GM12872 (cell line): ENCODE results near the gene POLD1.

Experiments used
- TF ChIP-seq, protein P1 (sequence below): IDR thresholded peaks from 3 replicates; pipeline ENCODE4 v1.5.1; 2011; ENCODE audit warnings: low read depth, mild to moderate bottlenecking, low read length, moderate library complexity; ENCODE audit not compliant: insufficient read depth

Gene POLD1

DNA sequence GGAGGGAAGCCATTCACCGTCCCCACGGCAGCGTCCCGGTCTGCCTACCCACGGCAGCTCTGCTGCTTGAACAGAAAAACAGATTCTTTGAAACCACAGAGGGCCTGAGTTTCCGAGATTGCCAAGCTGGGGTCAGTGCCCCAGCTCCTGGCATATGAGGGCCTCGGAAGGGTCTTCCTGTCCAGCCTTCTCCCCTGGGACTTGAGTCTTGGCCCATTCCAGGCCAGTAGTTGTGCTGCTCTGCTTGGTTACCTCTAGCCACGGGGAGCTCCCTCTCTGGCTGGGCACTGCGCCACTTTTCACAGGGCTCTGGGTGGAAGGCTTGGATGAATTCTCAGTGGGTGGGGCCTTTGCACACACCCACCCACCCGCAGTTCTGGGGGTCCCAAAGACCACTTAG lies 26.0 kb downstream of the POLD1 start:
- TF ChIP-seq, protein P1, sequence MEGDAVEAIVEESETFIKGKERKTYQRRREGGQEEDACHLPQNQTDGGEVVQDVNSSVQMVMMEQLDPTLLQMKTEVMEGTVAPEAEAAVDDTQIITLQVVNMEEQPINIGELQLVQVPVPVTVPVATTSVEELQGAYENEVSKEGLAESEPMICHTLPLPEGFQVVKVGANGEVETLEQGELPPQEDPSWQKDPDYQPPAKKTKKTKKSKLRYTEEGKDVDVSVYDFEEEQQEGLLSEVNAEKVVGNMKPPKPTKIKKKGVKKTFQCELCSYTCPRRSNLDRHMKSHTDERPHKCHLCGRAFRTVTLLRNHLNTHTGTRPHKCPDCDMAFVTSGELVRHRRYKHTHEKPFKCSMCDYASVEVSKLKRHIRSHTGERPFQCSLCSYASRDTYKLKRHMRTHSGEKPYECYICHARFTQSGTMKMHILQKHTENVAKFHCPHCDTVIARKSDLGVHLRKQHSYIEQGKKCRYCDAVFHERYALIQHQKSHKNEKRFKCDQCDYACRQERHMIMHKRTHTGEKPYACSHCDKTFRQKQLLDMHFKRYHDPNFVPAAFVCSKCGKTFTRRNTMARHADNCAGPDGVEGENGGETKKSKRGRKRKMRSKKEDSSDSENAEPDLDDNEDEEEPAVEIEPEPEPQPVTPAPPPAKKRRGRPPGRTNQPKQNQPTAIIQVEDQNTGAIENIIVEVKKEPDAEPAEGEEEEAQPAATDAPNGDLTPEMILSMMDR, result no peak

DNA sequence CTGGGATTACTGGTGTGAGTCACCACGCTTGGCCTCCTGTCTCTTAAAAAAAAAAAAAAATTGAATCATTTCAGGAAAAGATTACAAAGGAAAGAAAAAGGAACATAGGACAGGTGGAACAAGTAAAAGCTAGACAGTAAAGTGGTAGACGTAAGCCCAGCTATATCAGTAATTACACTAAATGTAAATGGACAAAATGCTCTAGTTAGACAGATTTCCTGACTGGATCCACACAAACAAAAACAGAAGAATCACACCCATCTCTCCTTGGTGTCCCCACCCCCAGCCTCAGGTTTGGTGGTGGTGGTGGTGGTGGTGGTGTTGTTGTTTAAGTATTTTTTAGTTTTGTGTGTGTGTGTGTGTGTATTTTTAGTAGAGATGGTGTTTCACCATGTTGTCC lies 28.3 kb downstream of the POLD1 start:
- TF ChIP-seq, protein P1, result no peak

DNA sequence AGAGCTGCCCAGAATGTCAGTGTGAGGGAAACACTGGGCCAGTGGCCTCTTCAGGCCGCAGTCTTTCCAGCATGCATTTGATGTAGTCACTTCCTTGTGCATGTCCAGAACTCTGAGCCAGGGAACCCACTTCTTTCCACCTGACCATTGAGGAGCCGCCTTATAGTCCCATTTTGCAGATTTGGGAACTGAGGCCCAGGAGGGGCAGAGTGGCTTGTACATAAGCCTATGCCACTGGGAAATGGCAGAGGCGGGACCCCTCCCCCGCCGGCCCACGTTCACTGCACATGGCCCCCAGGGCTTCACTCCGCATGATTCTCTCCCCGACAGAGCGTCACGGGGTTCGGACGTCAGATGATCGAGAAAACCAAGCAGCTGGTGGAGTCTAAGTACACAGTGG lies 28.9 kb downstream of the POLD1 start:
- TF ChIP-seq, protein P1, result no peak

DNA sequence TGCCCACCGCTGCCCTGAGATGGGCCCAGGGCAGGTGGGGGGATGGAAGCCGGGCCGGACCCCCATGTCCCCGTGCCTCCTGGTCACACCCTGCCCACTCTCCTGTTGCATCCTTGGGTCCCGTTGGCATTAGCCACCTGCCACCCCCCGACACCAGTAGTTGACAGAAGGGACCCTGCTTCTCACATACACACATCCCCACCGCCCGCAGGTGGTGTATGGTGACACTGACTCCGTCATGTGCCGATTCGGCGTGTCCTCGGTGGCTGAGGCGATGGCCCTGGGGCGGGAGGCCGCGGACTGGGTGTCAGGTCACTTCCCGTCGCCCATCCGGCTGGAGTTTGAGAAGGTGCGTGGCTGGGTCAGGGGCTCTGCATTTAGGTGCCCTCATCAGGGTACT lies 29.4 kb downstream of the POLD1 start:
- TF ChIP-seq, protein P1, result no peak

DNA sequence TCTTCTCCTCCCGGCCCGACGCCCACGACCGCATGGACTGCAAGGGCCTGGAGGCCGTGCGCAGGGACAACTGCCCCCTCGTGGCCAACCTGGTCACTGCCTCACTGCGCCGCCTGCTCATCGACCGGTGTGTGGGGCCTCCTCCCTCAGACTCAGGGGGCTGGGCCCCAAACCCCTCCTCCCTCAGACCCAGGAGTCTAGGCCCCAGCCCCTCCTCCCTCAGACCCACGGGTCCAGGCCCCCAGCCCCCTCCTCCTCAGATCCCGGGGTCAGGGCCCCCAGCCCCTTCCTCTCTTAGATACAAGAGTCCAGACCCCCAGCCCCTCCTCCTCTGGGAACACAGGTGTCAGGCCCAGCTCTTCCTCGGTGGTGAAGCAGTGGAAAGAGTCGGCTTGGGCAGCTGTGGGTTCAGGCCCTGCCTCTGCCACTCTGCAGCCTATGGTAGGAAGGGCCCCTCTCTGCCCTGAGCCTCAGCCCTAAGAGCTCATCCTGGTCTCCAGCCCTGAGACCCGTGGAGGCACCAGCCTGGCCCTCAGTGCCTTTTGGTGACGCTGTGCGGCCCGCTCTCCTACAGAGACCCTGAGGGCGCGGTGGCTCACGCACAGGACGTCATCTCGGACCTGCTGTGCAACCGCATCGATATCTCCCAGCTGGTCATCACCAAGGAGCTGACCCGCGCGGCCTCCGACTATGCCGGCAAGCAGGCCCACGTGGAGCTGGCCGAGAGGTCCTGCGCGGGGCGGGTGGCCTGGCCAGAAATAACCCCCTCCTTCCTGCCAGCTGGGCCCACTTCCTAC lies 30.9 kb downstream of the POLD1 start:
- TF ChIP-seq, protein P1, result peak; percentile 96

DNA sequence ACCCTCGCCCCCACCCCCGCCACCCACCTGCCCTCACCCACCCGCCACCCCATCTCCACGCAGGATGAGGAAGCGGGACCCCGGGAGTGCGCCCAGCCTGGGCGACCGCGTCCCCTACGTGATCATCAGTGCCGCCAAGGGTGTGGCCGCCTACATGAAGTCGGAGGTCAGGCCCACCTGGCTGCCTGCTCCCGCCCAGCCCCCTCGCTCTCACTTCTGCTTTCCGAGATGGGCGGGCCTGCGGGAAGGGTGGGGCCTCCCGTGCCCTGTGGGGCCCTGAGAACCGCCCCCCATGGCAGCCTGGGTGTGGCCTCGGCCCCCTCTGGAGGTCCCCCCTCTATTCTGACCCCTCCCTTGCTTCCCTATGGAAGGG lies 31.5 kb downstream of the POLD1 start:
- TF ChIP-seq, protein P1, result no peak

DNA sequence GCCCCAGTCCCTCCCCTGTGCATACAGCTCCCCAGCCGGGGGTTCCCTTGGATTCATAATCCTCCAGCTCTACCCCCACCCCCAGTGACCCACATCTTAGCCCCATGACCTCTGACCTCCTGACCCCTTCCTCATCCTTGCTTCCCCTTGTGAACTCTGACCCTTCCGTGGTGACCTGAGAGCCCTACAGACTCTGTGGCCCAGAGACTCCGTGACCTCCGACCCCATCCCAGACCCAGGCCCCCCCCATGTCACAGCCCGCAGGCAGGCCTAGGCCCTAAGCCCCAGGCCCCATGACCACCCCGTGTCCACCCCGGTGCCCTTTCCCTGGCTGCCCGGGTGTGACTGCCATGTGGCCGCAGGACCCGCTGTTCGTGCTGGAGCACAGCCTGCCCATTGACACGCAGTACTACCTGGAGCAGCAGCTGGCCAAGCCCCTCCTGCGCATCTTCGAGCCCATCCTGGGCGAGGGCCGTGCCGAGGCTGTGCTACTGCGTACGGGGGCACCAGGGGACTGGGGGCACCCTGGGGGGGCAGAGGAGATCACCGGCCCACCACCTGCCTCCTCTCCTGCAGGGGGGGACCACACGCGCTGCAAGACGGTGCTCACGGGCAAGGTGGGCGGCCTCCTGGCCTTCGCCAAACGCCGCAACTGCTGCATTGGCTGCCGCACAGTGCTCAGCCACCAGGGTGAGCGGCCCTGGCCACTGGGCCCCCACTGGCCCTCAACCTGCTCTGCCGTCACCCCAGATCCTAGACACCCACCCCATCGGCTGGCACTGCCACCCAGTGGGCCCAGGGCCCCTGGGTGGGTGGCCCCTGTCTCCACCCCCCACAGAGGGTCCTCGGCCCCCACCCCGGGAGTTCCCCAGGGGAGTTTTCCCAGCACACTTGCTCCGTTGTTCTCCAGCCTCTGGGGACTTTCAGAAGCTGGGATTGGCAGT lies 32.2 kb downstream of the POLD1 start:
- TF ChIP-seq, protein P1, result 0 out of 3 replicates have a peak, but pooled peaks have one; percentile 21
